ENCODE measurements around the gene LYZL1. TPM values are rescaled to one million over a fixed set of nuclear protein-coding genes. Genes with fewer than 3 reads are reported as not detected.

Gene LYZL1
- total and polyA plus RNA-seq, 2 donors (not counting 1 experiment from before 2014, with no cell fraction given), result not detected

DNA sequence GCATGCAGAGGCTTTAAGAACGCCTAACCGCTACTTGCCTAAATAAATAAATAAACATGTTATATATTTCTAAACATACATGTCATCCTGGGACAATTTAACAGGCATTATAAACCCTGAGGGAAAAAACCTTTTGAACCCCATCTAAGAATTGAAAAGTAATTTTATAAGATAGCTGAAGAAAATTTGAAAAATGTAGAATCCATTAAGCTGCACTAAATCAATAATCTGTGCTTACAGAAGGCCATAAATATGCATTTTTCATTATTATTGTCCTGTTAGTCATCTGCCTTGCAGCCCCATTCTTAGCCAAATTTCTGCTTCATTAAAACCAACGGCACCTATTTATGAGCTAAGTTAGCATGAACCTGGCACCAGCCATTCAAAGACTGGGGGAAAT lies 24.2 kb downstream of the LYZL1 start:
- no CpG with 5 or more reads among the region's 3 CpGs for WGBS (ENCODE audit: insufficient coverage)
- Mint-ChIP-seq H3K27ac (no peak overlapping the region), H3K27me3 (peaks cover 17% of the 10 kb centered on the region), H3K9me3 (ENCODE audit: insufficient read depth) (no peaks in the 10 kb centered on the region), H3K4me1 (no peaks in the 10 kb centered on the region), H3K4me3 (no peak overlapping the region)
- DNase-seq (no peak), ATAC-seq (ENCODE audit: low read depth) (no peak)
- intact Hi-C loops (cut with micrococcal nuclease), result no loop called here
- Histone ChIP-seq H3K4me3 (ENCODE audit: control extremely low read depth in 1 of 5, extremely low read depth in 1 of 5, insufficient read depth in 1 of 5, low read depth in 2 of 5, low read length in 4 of 5) (no peak overlapping the region), H3K27me3 (replicated peaks in 1 of 4; ENCODE audit: control extremely low read depth in 1 of 4, control insufficient read depth in 3 of 4, insufficient read depth in 4 of 4, low read length in 3 of 4) (no peaks in the 10 kb centered on the region), H3K36me3 (replicated peaks in 1 of 2; ENCODE audit: control extremely low read depth in 1 of 2, control insufficient read depth in 1 of 2, extremely low read depth in 1 of 2, insufficient read depth in 2 of 2, low read length in 1 of 2) (no peaks in the 10 kb centered on the region), H3K27ac (ENCODE audit: low read length in 2 of 2) (no peak overlapping the region), H4K20me1 (ENCODE audit: control insufficient read depth, insufficient read depth, low read length, poor library complexity, severe bottlenecking) (no peaks in the 10 kb centered on the region), H3K4me2 (replicated peaks; ENCODE audit: low read depth, low read length, poor library complexity, severe bottlenecking) (no peak overlapping the region), H3K9me3 (ENCODE audit: control extremely low read depth in 1 of 3, control insufficient read depth in 2 of 3, insufficient read depth in 1 of 3, low read length in 2 of 3) (no peaks in the 10 kb centered on the region), H2AFZ (ENCODE audit: insufficient read depth, low read depth, low read length, poor library complexity, severe bottlenecking) (no peak overlapping the region), H3K4me1 (ENCODE audit: control insufficient read depth in 2 of 2, insufficient read depth in 2 of 2, low read length in 2 of 2) (no peaks in the 10 kb centered on the region), H3K79me2 (ENCODE audit: control insufficient read depth, insufficient read depth, low read length) (no peaks in the 10 kb centered on the region), H3K9ac (ENCODE audit: low read length) (no peak overlapping the region)
- ChIA-PET CTCF (no interaction called here), POLR2A (no interaction called here)
- TF ChIP-seq, protein P1, sequence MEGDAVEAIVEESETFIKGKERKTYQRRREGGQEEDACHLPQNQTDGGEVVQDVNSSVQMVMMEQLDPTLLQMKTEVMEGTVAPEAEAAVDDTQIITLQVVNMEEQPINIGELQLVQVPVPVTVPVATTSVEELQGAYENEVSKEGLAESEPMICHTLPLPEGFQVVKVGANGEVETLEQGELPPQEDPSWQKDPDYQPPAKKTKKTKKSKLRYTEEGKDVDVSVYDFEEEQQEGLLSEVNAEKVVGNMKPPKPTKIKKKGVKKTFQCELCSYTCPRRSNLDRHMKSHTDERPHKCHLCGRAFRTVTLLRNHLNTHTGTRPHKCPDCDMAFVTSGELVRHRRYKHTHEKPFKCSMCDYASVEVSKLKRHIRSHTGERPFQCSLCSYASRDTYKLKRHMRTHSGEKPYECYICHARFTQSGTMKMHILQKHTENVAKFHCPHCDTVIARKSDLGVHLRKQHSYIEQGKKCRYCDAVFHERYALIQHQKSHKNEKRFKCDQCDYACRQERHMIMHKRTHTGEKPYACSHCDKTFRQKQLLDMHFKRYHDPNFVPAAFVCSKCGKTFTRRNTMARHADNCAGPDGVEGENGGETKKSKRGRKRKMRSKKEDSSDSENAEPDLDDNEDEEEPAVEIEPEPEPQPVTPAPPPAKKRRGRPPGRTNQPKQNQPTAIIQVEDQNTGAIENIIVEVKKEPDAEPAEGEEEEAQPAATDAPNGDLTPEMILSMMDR (IDR thresholded peaks at IDR 0.05), result no peak
- no peak for TF ChIP-seq EZH2 (IDR thresholded peaks at IDR 0.05; ENCODE audit: borderline replicate concordance, insufficient read depth, low read depth, low read length, poor library complexity, severe bottlenecking)

DNA sequence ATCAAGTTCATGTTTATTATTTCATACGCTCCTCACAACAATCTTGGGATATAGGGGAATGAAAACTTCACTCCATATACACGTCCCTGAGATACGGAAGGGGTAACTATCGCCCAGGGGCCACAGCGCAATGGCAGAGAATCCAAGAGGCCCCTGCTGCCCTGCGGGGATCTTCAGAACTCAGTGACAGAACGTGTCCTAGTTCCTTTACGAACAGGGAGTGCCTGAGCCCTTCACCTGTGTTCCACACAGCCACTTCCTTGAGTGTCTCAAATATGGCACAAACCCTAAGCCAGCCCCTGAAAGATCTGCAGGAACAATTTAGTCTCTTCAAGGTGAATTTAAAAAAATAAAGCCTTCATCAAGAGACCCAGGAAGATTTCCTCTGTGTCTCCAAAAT lies 25.9 kb downstream of the LYZL1 start:
- no peaks in the 10 kb centered on the region for H3K9me3 Mint-ChIP-seq (ENCODE audit: insufficient read depth)
- no peak overlapping the region for H3K9ac ChIP-seq (ENCODE audit: low read length)
- intact Hi-C loops (cut with micrococcal nuclease), result no loop called here
- no peak overlapping the region for H3K4me3 ChIP-seq (ENCODE audit: control extremely low read depth in 1 of 5, extremely low read depth in 1 of 5, insufficient read depth in 1 of 5, low read depth in 2 of 5, low read length in 4 of 5)
- H3K4me1 Mint-ChIP-seq, result no peaks in the 10 kb centered on the region
- no peak overlapping the region for H3K4me2 ChIP-seq (replicated peaks; ENCODE audit: low read depth, low read length, poor library complexity, severe bottlenecking)
- ChIA-PET POLR2A (no interaction called here), CTCF (no interaction called here)
- no peak overlapping the region for H3K4me3 Mint-ChIP-seq
- H3K27me3 ChIP-seq (replicated peaks in 1 of 4; ENCODE audit: control extremely low read depth in 1 of 4, control insufficient read depth in 3 of 4, insufficient read depth in 4 of 4, low read length in 3 of 4), result no peaks in the 10 kb centered on the region
- H3K4me1 ChIP-seq (ENCODE audit: control insufficient read depth in 2 of 2, insufficient read depth in 2 of 2, low read length in 2 of 2), result no peaks in the 10 kb centered on the region
- no peak for TF ChIP-seq EZH2 (IDR thresholded peaks at IDR 0.05; ENCODE audit: borderline replicate concordance, insufficient read depth, low read depth, low read length, poor library complexity, severe bottlenecking)
- TF ChIP-seq, protein P1 (IDR thresholded peaks at IDR 0.05), result no peak
- H3K27ac Mint-ChIP-seq, result no peak overlapping the region
- H2AFZ ChIP-seq (ENCODE audit: insufficient read depth, low read depth, low read length, poor library complexity, severe bottlenecking), result no peak overlapping the region
- H3K27ac ChIP-seq (ENCODE audit: low read length in 2 of 2), result no peak overlapping the region
- H3K79me2 ChIP-seq (ENCODE audit: control insufficient read depth, insufficient read depth, low read length), result no peaks in the 10 kb centered on the region
- H4K20me1 ChIP-seq (ENCODE audit: control insufficient read depth, insufficient read depth, low read length, poor library complexity, severe bottlenecking), result no peaks in the 10 kb centered on the region
- H3K9me3 ChIP-seq (ENCODE audit: control extremely low read depth in 1 of 3, control insufficient read depth in 2 of 3, insufficient read depth in 1 of 3, low read length in 2 of 3), result no peaks in the 10 kb centered on the region
- H3K36me3 ChIP-seq (replicated peaks in 1 of 2; ENCODE audit: control extremely low read depth in 1 of 2, control insufficient read depth in 1 of 2, extremely low read depth in 1 of 2, insufficient read depth in 2 of 2, low read length in 1 of 2), result no peaks in the 10 kb centered on the region
- ATAC-seq (ENCODE audit: low read depth), result no peak
- WGBS (ENCODE audit: insufficient coverage), result 81% methylated on average over 4 of the region's 8 CpGs
- DNase-seq, result no peak
- peaks cover 29% of the 10 kb centered on the region for H3K27me3 Mint-ChIP-seq

All from B cell (primary cell).